Sigmoid colon (tissue), 4 donors: ENCODE data around the gene IFITM2.

ENCODE experiments used
- POLR2A ChIP-seq, 2 donors: fragments of 450-650 bp; IDR thresholded peaks; one replicate each; pipeline ENCODE4 v1.6.1; 2016; ENCODE audit warnings: antibody characterized with exemption in 2 of 2, mild to moderate bottlenecking in 2 of 2, moderate library complexity in 2 of 2
- POLR2AphosphoS5 ChIP-seq, 4 donors: sonication (generic); formaldehyde crosslinking; IDR thresholded peaks; one replicate each; pipeline ENCODE4 v1.6.1; 2017; ENCODE audit warnings: antibody characterized with exemption in 4 of 4
- TF ChIP-seq, protein P1 (sequence below), 4 experiments: fragments of 450-650 bp in 3 of 4; fragments of 200-600 bp in 1 of 4; IDR thresholded peaks; one replicate each; pipeline ENCODE4 v1.5.1; 2016 to 2019; ENCODE audit warnings: antibody characterized with exemption in 4 of 4, mild to moderate bottlenecking in 3 of 4, moderate library complexity in 2 of 4

DNA sequence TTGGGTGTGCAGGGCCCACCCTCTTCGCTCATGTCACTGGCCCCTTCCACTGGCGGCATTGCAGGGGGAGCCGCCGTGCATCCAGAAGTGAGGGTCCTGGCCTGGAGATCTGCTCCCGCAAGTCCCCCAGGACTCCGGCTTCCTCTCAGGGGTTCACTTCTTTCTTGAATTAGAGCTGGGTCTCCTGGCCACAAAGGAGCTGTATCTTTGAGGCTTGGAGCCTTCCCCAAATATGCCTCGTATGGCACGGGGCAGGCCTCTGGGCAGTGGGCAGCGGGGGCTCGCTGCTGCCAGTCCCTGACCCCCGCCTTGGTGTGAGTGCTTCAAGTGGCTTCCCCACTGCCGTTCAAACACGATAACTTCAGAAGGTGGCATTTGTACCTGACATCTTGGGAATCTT lies 20.4 kb downstream of the IFITM2 start:
- TF ChIP-seq, protein P1, sequence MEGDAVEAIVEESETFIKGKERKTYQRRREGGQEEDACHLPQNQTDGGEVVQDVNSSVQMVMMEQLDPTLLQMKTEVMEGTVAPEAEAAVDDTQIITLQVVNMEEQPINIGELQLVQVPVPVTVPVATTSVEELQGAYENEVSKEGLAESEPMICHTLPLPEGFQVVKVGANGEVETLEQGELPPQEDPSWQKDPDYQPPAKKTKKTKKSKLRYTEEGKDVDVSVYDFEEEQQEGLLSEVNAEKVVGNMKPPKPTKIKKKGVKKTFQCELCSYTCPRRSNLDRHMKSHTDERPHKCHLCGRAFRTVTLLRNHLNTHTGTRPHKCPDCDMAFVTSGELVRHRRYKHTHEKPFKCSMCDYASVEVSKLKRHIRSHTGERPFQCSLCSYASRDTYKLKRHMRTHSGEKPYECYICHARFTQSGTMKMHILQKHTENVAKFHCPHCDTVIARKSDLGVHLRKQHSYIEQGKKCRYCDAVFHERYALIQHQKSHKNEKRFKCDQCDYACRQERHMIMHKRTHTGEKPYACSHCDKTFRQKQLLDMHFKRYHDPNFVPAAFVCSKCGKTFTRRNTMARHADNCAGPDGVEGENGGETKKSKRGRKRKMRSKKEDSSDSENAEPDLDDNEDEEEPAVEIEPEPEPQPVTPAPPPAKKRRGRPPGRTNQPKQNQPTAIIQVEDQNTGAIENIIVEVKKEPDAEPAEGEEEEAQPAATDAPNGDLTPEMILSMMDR (IDR thresholded peaks at IDR 0.05) = no peak
- no peak for TF ChIP-seq POLR2AphosphoS5 (IDR thresholded peaks at IDR 0.05)
- TF ChIP-seq POLR2A (IDR thresholded peaks at IDR 0.05) = no peak
